ENCODE data around the gene NEO1. TPM values are rescaled to one million over a fixed set of nuclear protein-coding genes. Genes with fewer than 3 reads are reported as not detected.

The NEO1 gene
- polyA plus RNA-seq, 1 donor (not counting 4 experiments of a cell fraction or from before 2014, with no cell fraction given), result 4.4 TPM

DNA sequence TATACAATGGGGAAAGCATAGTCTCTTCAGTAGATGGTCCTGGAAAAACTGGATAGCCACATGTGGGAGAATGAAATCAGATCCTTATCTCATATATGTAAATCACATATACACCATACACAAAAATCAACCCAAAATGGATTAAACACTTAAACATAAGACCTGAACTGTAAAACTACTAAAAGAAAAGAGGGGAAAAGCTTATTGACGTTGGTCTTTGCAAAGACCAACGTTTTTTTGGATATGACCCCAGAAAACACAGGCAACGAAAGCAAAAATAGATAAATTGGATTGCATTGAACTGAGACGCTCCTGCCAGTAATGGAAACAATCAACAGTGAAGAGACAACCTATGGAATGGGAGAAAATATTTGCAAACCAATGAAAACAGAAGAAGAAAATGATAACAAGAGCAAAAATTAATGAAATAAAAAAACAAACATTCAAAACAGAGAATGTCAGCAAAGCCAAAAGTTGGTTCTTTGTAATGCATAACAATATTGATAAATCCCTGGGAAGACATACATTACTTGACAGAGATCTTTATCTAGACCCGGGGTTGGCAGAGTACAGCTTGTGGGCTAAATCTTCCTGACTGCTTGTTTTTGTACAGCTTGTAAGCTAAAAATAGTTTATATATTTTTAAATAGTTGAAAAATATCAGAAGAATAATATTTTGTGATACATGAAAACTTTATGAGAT, 86.9 kb downstream of the NEO1 start:
- H3K9me3 ChIP-seq (ENCODE audit: control insufficient read depth, low read depth, low read length), result no peaks in the 10 kb centered on the region
- H3K4me1 ChIP-seq (ENCODE audit: control insufficient read depth, extremely low read depth, insufficient read depth, low read length), result no peaks in the 10 kb centered on the region
- no peaks in the 10 kb centered on the region for H4K20me1 ChIP-seq (ENCODE audit: control insufficient read depth, extremely low read depth, insufficient read depth, low read length)
- no peak overlapping the region for H3K9ac ChIP-seq (ENCODE audit: control insufficient read depth, extremely low read depth, insufficient read depth, low read length)
- no peak overlapping the region for H2AFZ ChIP-seq (ENCODE audit: control insufficient read depth, low read length)
- FAIRE-seq (no peak), DNase-seq (ENCODE audit: low read depth, low spot score) (no peak)
- H3K4me2 ChIP-seq (ENCODE audit: control insufficient read depth, extremely low read depth, insufficient read depth, low read depth, low read length), result no peak overlapping the region
- dilution Hi-C loops (cut with MboI; ENCODE audit: extremely low pct_ligation_motif_present, low sequenced_read_pairs), result no loop called here
- no peaks in the 10 kb centered on the region for H3K36me3 ChIP-seq (ENCODE audit: control insufficient read depth in 2 of 2, extremely low read depth in 1 of 2, insufficient read depth in 2 of 2, low read length in 2 of 2)
- no peaks in the 10 kb centered on the region for H3K79me2 ChIP-seq (ENCODE audit: control insufficient read depth, insufficient read depth, low read length)
- H3K9me1 ChIP-seq (ENCODE audit: control insufficient read depth, extremely low read depth, insufficient read depth, low read length), result no peaks in the 10 kb centered on the region
- no peak overlapping the region for H3K27ac ChIP-seq (ENCODE audit: control insufficient read depth, insufficient read depth, low read length)
- TF ChIP-seq EZH2 (IDR thresholded peaks at IDR 0.05; ENCODE audit: low read length), result no peak
- TF ChIP-seq, protein P1, sequence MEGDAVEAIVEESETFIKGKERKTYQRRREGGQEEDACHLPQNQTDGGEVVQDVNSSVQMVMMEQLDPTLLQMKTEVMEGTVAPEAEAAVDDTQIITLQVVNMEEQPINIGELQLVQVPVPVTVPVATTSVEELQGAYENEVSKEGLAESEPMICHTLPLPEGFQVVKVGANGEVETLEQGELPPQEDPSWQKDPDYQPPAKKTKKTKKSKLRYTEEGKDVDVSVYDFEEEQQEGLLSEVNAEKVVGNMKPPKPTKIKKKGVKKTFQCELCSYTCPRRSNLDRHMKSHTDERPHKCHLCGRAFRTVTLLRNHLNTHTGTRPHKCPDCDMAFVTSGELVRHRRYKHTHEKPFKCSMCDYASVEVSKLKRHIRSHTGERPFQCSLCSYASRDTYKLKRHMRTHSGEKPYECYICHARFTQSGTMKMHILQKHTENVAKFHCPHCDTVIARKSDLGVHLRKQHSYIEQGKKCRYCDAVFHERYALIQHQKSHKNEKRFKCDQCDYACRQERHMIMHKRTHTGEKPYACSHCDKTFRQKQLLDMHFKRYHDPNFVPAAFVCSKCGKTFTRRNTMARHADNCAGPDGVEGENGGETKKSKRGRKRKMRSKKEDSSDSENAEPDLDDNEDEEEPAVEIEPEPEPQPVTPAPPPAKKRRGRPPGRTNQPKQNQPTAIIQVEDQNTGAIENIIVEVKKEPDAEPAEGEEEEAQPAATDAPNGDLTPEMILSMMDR (optimal IDR thresholded peaks at IDR 0.05 in 1 of 3, IDR thresholded peaks at IDR 0.05 in 1 of 3, conservative IDR thresholded peaks at IDR 0.05 in 1 of 3; ENCODE audit: extremely low read depth in 1 of 3, insufficient read depth in 2 of 3, low read length in 3 of 3), result no peak
- H3K4me3 ChIP-seq (ENCODE audit: control insufficient read depth in 2 of 3, extremely low read depth in 1 of 3, insufficient read depth in 2 of 3, low read depth in 1 of 3, low read length in 3 of 3), result no peak overlapping the region
- H3K27me3 ChIP-seq (ENCODE audit: control insufficient read depth, extremely low read depth, insufficient read depth, low read length), result no peaks in the 10 kb centered on the region

DNA sequence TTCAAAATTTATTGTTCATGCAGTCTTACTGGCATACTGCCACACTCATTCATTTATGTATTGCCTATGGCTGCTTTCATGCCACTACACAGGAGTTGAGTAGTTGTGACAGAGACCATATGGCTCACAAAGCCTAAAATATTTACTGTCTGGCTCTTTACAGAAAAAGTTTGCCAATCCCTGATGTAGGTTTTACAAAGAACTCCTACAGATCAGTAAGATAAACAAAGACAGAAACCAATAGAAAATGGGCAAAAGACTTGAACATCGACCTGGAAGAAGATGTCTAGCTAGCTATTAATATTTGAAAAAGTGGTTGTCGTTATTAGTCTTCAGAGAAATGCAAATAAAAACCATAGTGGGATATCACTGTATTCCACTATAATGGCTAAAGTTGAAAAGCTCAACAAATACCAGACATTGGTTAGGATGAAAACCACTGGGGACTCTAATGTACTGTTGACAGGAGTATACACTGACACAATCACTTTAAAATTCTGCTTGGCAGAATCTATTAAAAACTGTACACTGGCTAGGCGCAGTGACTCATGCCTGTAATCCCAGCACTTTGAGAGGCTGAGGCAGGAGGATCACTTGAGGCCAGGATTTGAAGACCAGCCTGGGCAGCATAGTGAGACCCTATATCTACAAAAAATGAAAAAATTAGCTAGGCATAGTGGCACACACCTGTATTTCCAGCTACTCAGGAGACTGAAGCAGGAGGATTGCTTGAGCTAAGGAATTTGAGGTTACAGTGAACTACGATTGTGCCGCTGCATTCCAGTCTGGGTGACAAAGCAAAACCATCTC, 87.7 kb downstream of the NEO1 start:
- TF ChIP-seq, protein P1 (optimal IDR thresholded peaks at IDR 0.05 in 1 of 3, IDR thresholded peaks at IDR 0.05 in 1 of 3, conservative IDR thresholded peaks at IDR 0.05 in 1 of 3; ENCODE audit: extremely low read depth in 1 of 3, insufficient read depth in 2 of 3, low read length in 3 of 3), result no peak
- TF ChIP-seq EZH2 (IDR thresholded peaks at IDR 0.05; ENCODE audit: low read length), result no peak
- Histone ChIP-seq H3K4me1 (ENCODE audit: control insufficient read depth, extremely low read depth, insufficient read depth, low read length) (no peaks in the 10 kb centered on the region), H3K4me3 (ENCODE audit: control insufficient read depth in 2 of 3, extremely low read depth in 1 of 3, insufficient read depth in 2 of 3, low read depth in 1 of 3, low read length in 3 of 3) (no peak overlapping the region), H3K9me1 (ENCODE audit: control insufficient read depth, extremely low read depth, insufficient read depth, low read length) (no peaks in the 10 kb centered on the region), H3K27me3 (ENCODE audit: control insufficient read depth, extremely low read depth, insufficient read depth, low read length) (no peaks in the 10 kb centered on the region), H3K79me2 (ENCODE audit: control insufficient read depth, insufficient read depth, low read length) (no peaks in the 10 kb centered on the region), H3K27ac (ENCODE audit: control insufficient read depth, insufficient read depth, low read length) (no peak overlapping the region), H3K36me3 (ENCODE audit: control insufficient read depth in 2 of 2, extremely low read depth in 1 of 2, insufficient read depth in 2 of 2, low read length in 2 of 2) (no peaks in the 10 kb centered on the region), H2AFZ (ENCODE audit: control insufficient read depth, low read length) (no peak overlapping the region), H4K20me1 (ENCODE audit: control insufficient read depth, extremely low read depth, insufficient read depth, low read length) (no peaks in the 10 kb centered on the region), H3K9ac (ENCODE audit: control insufficient read depth, extremely low read depth, insufficient read depth, low read length) (no peak overlapping the region), H3K4me2 (ENCODE audit: control insufficient read depth, extremely low read depth, insufficient read depth, low read depth, low read length) (no peak overlapping the region), H3K9me3 (ENCODE audit: control insufficient read depth, low read depth, low read length) (no peaks in the 10 kb centered on the region)
- FAIRE-seq (no peak), DNase-seq (ENCODE audit: low read depth, low spot score) (no peak)
- dilution Hi-C loops (cut with MboI; ENCODE audit: extremely low pct_ligation_motif_present, low sequenced_read_pairs), result no loop called here

All from keratinocyte (primary cell).